B cell (primary cell): ENCODE measurements around the gene ABCA2. TPM values are rescaled to one million over a fixed set of nuclear protein-coding genes. Genes with fewer than 3 reads are reported as not detected.

Source experiments
- ATAC-seq: fragments of 200-7000 bp; cut with Tn5 transposase; one replicate; pipeline ENCODE4 v1.10.0; 2021; ENCODE audit warnings: low read depth, mild to moderate bottlenecking, moderate number of reproducible peaks, moderate library complexity
- CTCF ChIA-PET: fragments of 350-600 bp; sonication (Branson Sonifier 250); formaldehyde crosslinking; loops from one replicate; lab custom pipeline; 2021; ENCODE audit warnings: antibody characterized with exemption, inconsistent platforms; lab: Charles Lee
- POLR2A ChIA-PET: fragments of 350-600 bp; sonication (Branson Sonifier 250); formaldehyde crosslinking; loops from one replicate; lab custom pipeline; 2021; ENCODE audit warnings: antibody characterized with exemption; lab: Charles Lee
- DNase-seq: peaks from one replicate; pipeline ENCODE4 v3.0.0; 2013
- H2AFZ ChIP-seq: 2 replicates; pipeline ENCODE4 v1.6.1; 2012; ENCODE audit warnings: mild to moderate bottlenecking, low read depth, low read length; ENCODE audit not compliant: insufficient read depth, poor library complexity, severe bottlenecking
- H3K27ac ChIP-seq, 2 donors: 1 replicate in 1 of 2; 2 replicates in 1 of 2; pipeline ENCODE4 v1.5.1; 2012 to 2013; ENCODE audit warnings: low read length in 2 of 2, mild to moderate bottlenecking in 2 of 2, moderate library complexity in 1 of 2
- H3K27me3 ChIP-seq, 4 experiments: fragments of 200-600 bp in 1 of 4; sonication (generic) in 1 of 4; replicated peaks in 1 of 4; 1 replicate in 2 of 4; 2 replicates in 2 of 4; pipeline versions ENCODE4 v1.6.1 to v1.7.0; 2013 to 2016; ENCODE audit warnings: low read length in 3 of 4, mild to moderate bottlenecking in 2 of 4, mixed read lengths in 1 of 4, moderate library complexity in 1 of 4; ENCODE audit not compliant: insufficient read depth in 4 of 4, control insufficient read depth in 3 of 4; ENCODE audit errors: control extremely low read depth in 1 of 4
- H3K36me3 ChIP-seq, 2 experiments: replicated peaks in 1 of 2; 1 replicate in 1 of 2; 2 replicates in 1 of 2; pipeline versions ENCODE4 v1.6.1 to v1.7.1; 2013; ENCODE audit warnings: low read length in 1 of 2; ENCODE audit not compliant: insufficient read depth in 2 of 2, control insufficient read depth in 1 of 2; ENCODE audit errors: control extremely low read depth in 1 of 2, extremely low read depth in 1 of 2
- H3K4me1 ChIP-seq, 2 donors: fragments of 200-600 bp in 1 of 2; sonication (generic) in 1 of 2; 1 replicate in 1 of 2; 2 replicates in 1 of 2; pipeline versions ENCODE4 v1.5.1 to v1.6.1; 2013 to 2017; ENCODE audit warnings: low read length in 2 of 2; ENCODE audit not compliant: control insufficient read depth in 2 of 2, insufficient read depth in 2 of 2
- H3K4me2 ChIP-seq: replicated peaks from 2 replicates; pipeline ENCODE3; 2012; ENCODE audit warnings: mild to moderate bottlenecking, low read depth, low read length; ENCODE audit not compliant: poor library complexity, severe bottlenecking
- H3K4me3 ChIP-seq, 5 experiments: fragments of 200-600 bp in 1 of 5; sonication (generic) in 1 of 5; 1 replicate in 3 of 5; 2 replicates in 2 of 5; pipeline versions ENCODE4 v1.5.1 to v1.7.0; 2011 to 2016; ENCODE audit warnings: low read length in 4 of 5, mild to moderate bottlenecking in 4 of 5, low read depth in 2 of 5, control low read depth in 1 of 5, moderate library complexity in 1 of 5; ENCODE audit not compliant: insufficient read depth in 1 of 5; ENCODE audit errors: control extremely low read depth in 1 of 5, extremely low read depth in 1 of 5
- H3K79me2 ChIP-seq: fragments of 200-600 bp; sonication (generic); one replicate; pipeline ENCODE4 v1.6.0; 2016; ENCODE audit warnings: low read length; ENCODE audit not compliant: control insufficient read depth, insufficient read depth
- H3K9ac ChIP-seq: fragments of 200-600 bp; sonication (generic); 2 replicates; pipeline ENCODE4 v1.6.1; 2017; ENCODE audit warnings: mild to moderate bottlenecking, low read length, moderate library complexity
- H3K9me3 ChIP-seq, 3 donors: one replicate each; pipeline versions ENCODE4 v1.6.1 to v1.7.1; 2013; ENCODE audit warnings: low read length in 2 of 3; ENCODE audit not compliant: control insufficient read depth in 2 of 3, insufficient read depth in 1 of 3; ENCODE audit errors: control extremely low read depth in 1 of 3
- H4K20me1 ChIP-seq: 2 replicates; pipeline ENCODE4 v1.6.0; 2012; ENCODE audit warnings: mild to moderate bottlenecking, low read length; ENCODE audit not compliant: insufficient read depth, control insufficient read depth, poor library complexity, severe bottlenecking
- H3K27ac Mint-ChIP-seq: one replicate; pipeline ENCODE4 v1.8.0; 2021; ENCODE audit warnings: mixed read lengths
- H3K27me3 Mint-ChIP-seq: one replicate; pipeline ENCODE4 v1.8.0; 2021; ENCODE audit warnings: mixed read lengths
- H3K4me1 Mint-ChIP-seq: one replicate; pipeline ENCODE4 v1.8.0; 2021; ENCODE audit warnings: mixed read lengths
- H3K4me3 Mint-ChIP-seq: one replicate; pipeline ENCODE4 v1.8.0; 2021; ENCODE audit warnings: mixed read lengths
- H3K9me3 Mint-ChIP-seq: one replicate; pipeline ENCODE4 v1.8.0; 2022; ENCODE audit warnings: mixed read lengths; ENCODE audit not compliant: insufficient read depth
- CTCF ChIP-seq: fragments of 200-600 bp; IDR thresholded peaks from one replicate; pipeline ENCODE4 v1.8.0; 2022; ENCODE audit warnings: antibody characterized with exemption, mild to moderate bottlenecking
- EZH2 ChIP-seq: IDR thresholded peaks from 2 replicates; pipeline ENCODE4 v1.6.1; 2012; ENCODE audit warnings: borderline replicate concordance, low read depth, mild to moderate bottlenecking, moderate library complexity, low read length; ENCODE audit not compliant: insufficient read depth, poor library complexity, severe bottlenecking
- WGBS: methylation state at CpG from one replicate; pipeline ENCODE4 v1.1.5; 2013; ENCODE audit warnings: missing lambda C conversion rate; ENCODE audit not compliant: insufficient coverage; 5-methylcytosine and 5-hydroxymethylcytosine counted together
- intact Hi-C: fragments of 100-400 bp; cut with micrococcal nuclease; formaldehyde crosslinking; loops from one replicate; pipeline ENCODE4 v1.10.0; 2022
- polyA plus RNA-seq: library from polyadenylated mRNA; depleted of rRNA; stranded (reverse); fragments of >200 nt; gene quantifications from 2 replicates; pipeline ENCODE4 v1.2.3, GENCODE V29; 2012
- total RNA-seq, 2 donors: library from RNA; stranded (reverse); fragments of 120-200 nt in 1 of 2; gene quantifications; 1 replicate in 1 of 2; 2 replicates in 1 of 2; pipeline versions ENCODE4 v1.2.3 to v1.2.4, GENCODE V29; 2013 to 2022

ABCA2 gene
- total and polyA plus RNA-seq, 2 donors (not counting 1 experiment from before 2014, with no cell fraction given): 30.7 to 61.1 TPM

- Histone ChIP-seq H2AFZ (no peak overlapping the region), H3K9me3 (no peaks in the 10 kb centered on the region), H3K79me2 (no peaks in the 10 kb centered on the region), H3K27me3 (no peaks in the 10 kb centered on the region), H3K4me2 (no peak overlapping the region), H3K9ac (no peak overlapping the region), H3K27ac (no peak overlapping the region), H3K4me3 (no peak overlapping the region), H4K20me1 (no peaks in the 10 kb centered on the region), H3K4me1 (no peaks in the 10 kb centered on the region), H3K36me3 (peaks cover 1 to 5% of the 10 kb centered on the region in 2 experiments)
- H3K27ac Mint-ChIP-seq: no peak overlapping the region
- H3K27me3 Mint-ChIP-seq: no peaks in the 10 kb centered on the region
- H3K4me3 Mint-ChIP-seq: no peak overlapping the region
- ChIA-PET POLR2A (no interaction called here), CTCF (no interaction called here)
- no peak for TF ChIP-seq EZH2
- TF ChIP-seq CTCF: no peak
- intact Hi-C loops: no loop called here
- ATAC-seq (no peak), DNase-seq (no peak)
- no peaks in the 10 kb centered on the region for H3K4me1 Mint-ChIP-seq
- H3K9me3 Mint-ChIP-seq: no peaks in the 10 kb centered on the region
- WGBS: 100% methylated on average over 17 of the region's 25 CpGs
Measured at GRCh38 chr9:137015540-137015930, 12.5 kb downstream of the ABCA2 start.

DNA sequence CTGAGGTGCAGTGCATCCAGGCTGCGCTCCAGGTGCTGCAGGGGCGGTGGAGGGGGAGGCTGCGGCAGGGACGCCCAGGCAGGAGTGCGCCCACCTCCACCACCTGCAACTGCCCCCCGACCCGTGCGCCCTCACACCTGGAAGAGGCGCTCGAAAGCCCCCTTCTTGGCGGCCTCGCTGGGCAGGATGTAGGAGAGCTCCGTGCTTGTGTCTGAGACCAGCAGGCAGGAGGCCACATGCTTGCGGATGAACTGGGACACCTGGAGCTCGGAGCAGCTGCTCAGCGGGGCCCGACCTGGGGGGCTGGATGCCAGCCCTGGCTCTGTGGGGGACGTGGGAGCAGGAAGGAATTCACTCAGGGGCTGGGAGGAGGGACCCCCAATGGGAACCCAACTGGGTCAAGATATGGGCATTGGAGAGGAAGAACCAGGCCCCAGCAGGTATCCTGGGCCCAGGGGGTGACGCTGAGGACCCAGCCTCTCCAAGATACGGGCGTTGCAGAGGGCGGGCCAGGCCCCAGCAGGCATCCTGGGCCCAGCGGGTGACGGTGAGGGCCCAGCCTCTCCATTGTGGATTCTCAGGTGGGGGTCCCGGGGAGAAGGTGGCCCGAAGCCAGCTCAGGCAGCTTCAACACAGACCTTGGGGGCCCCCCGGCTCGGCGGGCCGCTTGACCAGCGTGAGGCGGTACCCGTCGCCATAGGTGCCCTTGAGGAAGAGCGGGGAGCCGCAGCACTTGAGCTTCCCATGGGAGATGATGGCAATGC, 13.1 kb downstream of the ABCA2 start:
- Histone ChIP-seq H3K9ac (no peak overlapping the region), H3K27ac (no peak overlapping the region), H3K4me3 (no peak overlapping the region), H3K27me3 (no peaks in the 10 kb centered on the region), H3K36me3 (peaks cover 1 to 5% of the 10 kb centered on the region in 2 experiments), H4K20me1 (no peaks in the 10 kb centered on the region), H3K4me1 (no peaks in the 10 kb centered on the region), H3K9me3 (no peaks in the 10 kb centered on the region), H3K4me2 (no peak overlapping the region), H3K79me2 (no peaks in the 10 kb centered on the region), H2AFZ (no peak overlapping the region)
- ATAC-seq (no peak), DNase-seq (no peak)
- intact Hi-C loops: no loop called here
- Mint-ChIP-seq H3K27ac (no peak overlapping the region), H3K4me3 (no peak overlapping the region), H3K4me1 (no peaks in the 10 kb centered on the region), H3K27me3 (no peaks in the 10 kb centered on the region), H3K9me3 (no peaks in the 10 kb centered on the region)
- TF ChIP-seq CTCF (no peak), EZH2 (no peak)
- POLR2A ChIA-PET: no interaction called here
- WGBS: 98% methylated on average over 31 of the region's 36 CpGs
- CTCF ChIA-PET: interaction anchor here (1.2 kb wide), 1 partner anchor 20 kb away, joined by 3 read pairs; no protein-coding TSS in a partner anchor
